ENCODE measurements around the gene TRANK1.

Gene TRANK1

DNA sequence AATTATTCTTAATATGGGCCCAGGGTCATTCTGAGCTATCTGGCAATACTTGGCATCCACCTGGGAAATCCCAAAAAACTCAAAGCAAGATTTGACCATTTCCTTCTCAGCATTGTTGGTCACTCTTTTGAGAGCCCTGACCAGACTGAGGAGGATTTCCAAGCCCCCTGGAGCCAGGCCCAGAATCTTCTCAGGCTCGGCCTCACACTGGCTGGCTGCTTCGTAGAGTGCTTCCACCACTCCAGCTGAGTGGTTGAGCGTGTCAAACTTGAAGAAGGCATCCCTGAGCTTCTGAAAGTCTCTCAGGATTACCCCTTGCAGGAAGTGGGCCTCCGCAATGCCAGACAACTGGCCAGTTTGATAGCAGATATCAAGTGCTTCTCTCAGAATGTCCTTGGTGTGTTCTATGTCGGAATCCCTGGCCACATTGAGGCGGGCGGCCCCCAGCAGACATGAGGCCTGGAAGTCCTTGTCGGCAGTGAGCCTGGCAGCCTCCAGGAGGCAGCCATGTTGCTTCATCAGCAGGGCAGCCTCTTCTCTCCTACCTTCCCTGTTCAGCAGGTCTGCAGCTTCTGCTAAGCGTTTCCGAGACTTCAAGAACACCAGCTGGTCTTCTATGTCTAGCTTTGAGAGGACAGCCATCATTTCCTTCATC is 111.6 kb downstream of the TRANK1 start:
- Histone ChIP-seq H3K36me3 (ENCODE audit: control insufficient read depth in 1 of 2, insufficient read depth in 2 of 2, low read length in 2 of 2) (peaks cover 32 to 67% of the 10 kb centered on the region in 2 donors), H3K4me3 (ENCODE audit: low read depth in 1 of 2, low read length in 2 of 2) (no peak overlapping the region), H3K4me1 (ENCODE audit: control insufficient read depth in 1 of 2, insufficient read depth in 2 of 2, low read length in 2 of 2) (no peaks in the 10 kb centered on the region), H3K9me3 (ENCODE audit: control insufficient read depth in 1 of 2, low read length in 2 of 2) (no peaks in the 10 kb centered on the region), H3K27ac (ENCODE audit: low read length) (no peak overlapping the region), H3K27me3 (ENCODE audit: low read depth, low read length) (no peaks in the 10 kb centered on the region)

DNA sequence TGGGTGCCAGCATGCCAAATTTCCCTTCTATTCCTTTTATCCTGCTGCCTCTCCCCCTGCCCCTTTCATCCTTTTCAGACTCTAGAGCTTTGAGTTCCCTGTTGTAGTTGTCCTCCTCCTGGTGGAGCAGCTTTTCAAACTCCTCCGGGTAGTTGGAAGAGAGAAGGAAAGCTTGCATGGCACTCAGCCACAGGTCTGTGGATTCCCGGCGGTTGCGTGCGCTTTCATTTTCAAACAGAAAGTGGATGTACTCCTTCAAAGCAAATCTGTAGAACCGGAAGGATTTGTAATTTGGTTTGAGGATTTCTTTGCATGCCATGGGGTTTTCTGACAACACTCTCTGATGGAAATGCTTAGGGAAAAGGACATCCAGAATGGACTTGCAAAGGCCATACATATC is 112.4 kb downstream of the TRANK1 start:
- Histone ChIP-seq H3K9me3 (ENCODE audit: control insufficient read depth in 1 of 2, low read length in 2 of 2) (no peaks in the 10 kb centered on the region), H3K4me1 (ENCODE audit: control insufficient read depth in 1 of 2, insufficient read depth in 2 of 2, low read length in 2 of 2) (no peaks in the 10 kb centered on the region), H3K27me3 (ENCODE audit: low read depth, low read length) (no peaks in the 10 kb centered on the region), H3K4me3 (ENCODE audit: low read depth in 1 of 2, low read length in 2 of 2) (no peak overlapping the region), H3K36me3 (ENCODE audit: control insufficient read depth in 1 of 2, insufficient read depth in 2 of 2, low read length in 2 of 2) (peaks cover 36 to 63% of the 10 kb centered on the region in 2 donors), H3K27ac (ENCODE audit: low read length) (no peak overlapping the region)

DNA sequence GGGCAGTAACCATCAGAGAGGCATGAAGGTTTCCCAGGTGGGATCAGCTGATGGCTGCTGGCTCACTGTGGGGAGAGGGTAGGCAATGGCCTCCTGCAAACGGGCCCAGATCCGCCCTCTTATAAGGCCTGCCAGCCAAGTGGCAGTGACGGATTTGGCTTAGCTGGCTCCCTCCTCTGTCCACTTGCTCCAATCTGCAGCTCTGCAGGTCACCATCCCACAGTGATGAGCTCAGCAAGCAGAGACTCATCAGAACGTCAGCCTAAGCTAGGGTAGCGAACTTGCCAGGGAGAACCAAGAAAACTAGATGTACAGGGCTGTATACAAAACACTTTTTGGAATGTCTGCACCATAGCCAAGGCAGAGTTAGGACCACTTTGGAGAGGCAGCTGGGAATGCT is 117.7 kb downstream of the TRANK1 start:
- no peaks in the 10 kb centered on the region for H3K4me1 ChIP-seq (ENCODE audit: control insufficient read depth in 1 of 2, insufficient read depth in 2 of 2, low read length in 2 of 2)
- H3K36me3 ChIP-seq (ENCODE audit: control insufficient read depth in 1 of 2, insufficient read depth in 2 of 2, low read length in 2 of 2) = peaks cover 25 to 38% of the 10 kb centered on the region in 2 donors
- H3K27ac ChIP-seq (ENCODE audit: low read length) = no peak overlapping the region

DNA sequence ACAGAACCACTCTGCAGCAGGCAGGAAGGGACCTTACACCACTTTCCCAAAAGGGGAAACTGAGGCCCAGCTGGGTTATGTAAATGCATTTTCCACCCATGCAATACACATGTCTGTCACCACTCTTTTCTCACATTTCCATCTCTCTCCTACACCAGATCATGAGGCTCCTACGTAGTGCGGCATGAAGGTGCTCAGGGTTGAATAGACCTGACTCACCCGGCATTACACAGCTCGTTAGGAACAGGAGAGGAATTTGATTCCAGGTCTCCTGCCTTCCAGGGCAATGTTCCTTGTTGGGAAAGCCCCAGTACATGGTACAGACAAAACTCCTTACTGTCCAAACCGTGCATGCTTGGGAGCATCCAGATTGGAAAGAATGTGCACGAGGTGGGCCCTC is 118.6 kb downstream of the TRANK1 start:
- Histone ChIP-seq H3K4me3 (ENCODE audit: low read depth in 1 of 2, low read length in 2 of 2) (no peak overlapping the region), H3K4me1 (ENCODE audit: control insufficient read depth in 1 of 2, insufficient read depth in 2 of 2, low read length in 2 of 2) (no peaks in the 10 kb centered on the region), H3K27me3 (ENCODE audit: low read depth, low read length) (no peaks in the 10 kb centered on the region), H3K36me3 (ENCODE audit: control insufficient read depth in 1 of 2, insufficient read depth in 2 of 2, low read length in 2 of 2) (peaks cover 18 to 29% of the 10 kb centered on the region in 2 donors), H3K27ac (ENCODE audit: low read length) (no peak overlapping the region), H3K9me3 (ENCODE audit: control insufficient read depth in 1 of 2, low read length in 2 of 2) (no peaks in the 10 kb centered on the region)

More for the DNA sequence above, 117.7 kb downstream of the TRANK1 start:
- no peaks in the 10 kb centered on the region for H3K9me3 ChIP-seq (ENCODE audit: control insufficient read depth in 1 of 2, low read length in 2 of 2)
- H3K27me3 ChIP-seq (ENCODE audit: low read depth, low read length) = no peaks in the 10 kb centered on the region
- no peak overlapping the region for H3K4me3 ChIP-seq (ENCODE audit: low read depth in 1 of 2, low read length in 2 of 2)

DNA sequence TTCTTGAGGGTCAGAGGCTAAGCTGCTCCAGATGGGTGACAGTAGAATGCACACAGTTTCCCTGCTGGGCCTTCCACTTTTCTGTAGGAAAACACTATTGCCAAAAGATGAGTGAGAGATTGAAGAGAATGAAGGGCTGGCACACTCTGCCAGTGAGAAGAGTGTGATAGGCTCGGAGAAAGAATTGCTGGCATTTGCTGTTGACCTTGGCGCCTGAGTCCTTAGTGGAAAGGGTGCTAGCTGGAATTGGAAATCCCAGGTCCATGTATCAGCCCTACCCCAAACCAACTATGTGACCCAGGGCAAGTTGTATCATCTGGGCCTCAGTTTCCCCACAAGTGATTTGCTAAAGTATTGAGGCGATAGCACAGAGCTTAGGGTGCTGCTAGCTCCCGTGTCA is 120.4 kb downstream of the TRANK1 start:
- no peak overlapping the region for H3K27ac ChIP-seq (ENCODE audit: low read length)
- no peaks in the 10 kb centered on the region for H3K9me3 ChIP-seq (ENCODE audit: control insufficient read depth in 1 of 2, low read length in 2 of 2)
- no peaks in the 10 kb centered on the region for H3K27me3 ChIP-seq (ENCODE audit: low read depth, low read length)

DNA sequence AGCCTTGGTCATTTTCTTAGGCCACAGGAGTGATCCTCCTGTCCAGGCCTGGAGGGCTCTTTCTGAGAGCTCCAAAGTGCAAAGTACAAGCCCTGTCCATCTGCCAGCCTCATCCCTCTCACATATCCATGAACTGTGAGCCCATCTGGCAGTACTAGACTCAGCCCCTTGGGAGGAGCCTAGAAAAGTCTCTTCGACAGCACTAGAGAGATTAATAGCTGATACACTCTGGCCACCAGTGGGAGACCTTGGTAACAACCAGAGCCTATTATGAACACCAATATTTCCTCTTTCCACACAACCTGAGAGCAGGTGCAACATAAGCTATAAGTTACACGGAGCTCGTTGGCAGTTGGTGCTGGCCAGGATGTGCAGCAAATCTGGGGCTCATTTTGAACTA is 121.0 kb downstream of the TRANK1 start:
- Histone ChIP-seq H3K27ac (ENCODE audit: low read length) (no peak overlapping the region), H3K27me3 (ENCODE audit: low read depth, low read length) (no peaks in the 10 kb centered on the region), H3K9me3 (ENCODE audit: control insufficient read depth in 1 of 2, low read length in 2 of 2) (no peaks in the 10 kb centered on the region), H3K36me3 (ENCODE audit: control insufficient read depth in 1 of 2, insufficient read depth in 2 of 2, low read length in 2 of 2) (peaks cover 13 to 18% of the 10 kb centered on the region in 2 donors), H3K4me1 (ENCODE audit: control insufficient read depth in 1 of 2, insufficient read depth in 2 of 2, low read length in 2 of 2) (no peaks in the 10 kb centered on the region), H3K4me3 (ENCODE audit: low read depth in 1 of 2, low read length in 2 of 2) (no peak overlapping the region)

More for the DNA sequence above, 120.4 kb downstream of the TRANK1 start:
- Histone ChIP-seq H3K4me3 (ENCODE audit: low read depth in 1 of 2, low read length in 2 of 2) (no peak overlapping the region), H3K4me1 (ENCODE audit: control insufficient read depth in 1 of 2, insufficient read depth in 2 of 2, low read length in 2 of 2) (no peaks in the 10 kb centered on the region), H3K36me3 (ENCODE audit: control insufficient read depth in 1 of 2, insufficient read depth in 2 of 2, low read length in 2 of 2) (peaks cover 18 to 19% of the 10 kb centered on the region in 2 donors)

DNA sequence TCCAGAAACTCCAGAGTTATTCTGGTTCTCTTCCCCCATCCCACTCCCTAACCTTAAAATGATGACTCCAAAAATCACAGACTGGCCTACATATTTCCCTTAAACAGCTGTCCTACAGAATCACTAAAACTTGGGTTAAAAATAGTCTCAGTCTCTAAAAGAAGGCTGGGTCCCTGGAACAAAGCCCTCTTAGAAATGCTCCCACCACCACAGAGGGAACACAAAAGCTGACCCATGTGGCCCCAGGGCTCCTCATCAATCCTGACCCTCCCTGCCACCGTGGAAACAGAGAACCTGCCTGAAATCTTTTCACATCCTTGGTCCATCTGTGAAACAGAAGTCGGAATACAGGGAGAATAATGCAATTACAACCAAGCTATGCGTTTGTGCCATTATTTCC is 124.8 kb downstream of the TRANK1 start:
- H3K4me3 ChIP-seq (ENCODE audit: low read depth in 1 of 2, low read length in 2 of 2) = no peak overlapping the region
- H3K4me1 ChIP-seq (ENCODE audit: control insufficient read depth in 1 of 2, insufficient read depth in 2 of 2, low read length in 2 of 2) = no peaks in the 10 kb centered on the region
- no peaks in the 10 kb centered on the region for H3K9me3 ChIP-seq (ENCODE audit: control insufficient read depth in 1 of 2, low read length in 2 of 2)
- no peak overlapping the region for H3K27ac ChIP-seq (ENCODE audit: low read length)
- H3K27me3 ChIP-seq (ENCODE audit: low read depth, low read length) = no peaks in the 10 kb centered on the region
- H3K36me3 ChIP-seq (ENCODE audit: control insufficient read depth in 1 of 2, insufficient read depth in 2 of 2, low read length in 2 of 2) = peaks cover 0 to 5% of the 10 kb centered on the region in 2 donors

DNA sequence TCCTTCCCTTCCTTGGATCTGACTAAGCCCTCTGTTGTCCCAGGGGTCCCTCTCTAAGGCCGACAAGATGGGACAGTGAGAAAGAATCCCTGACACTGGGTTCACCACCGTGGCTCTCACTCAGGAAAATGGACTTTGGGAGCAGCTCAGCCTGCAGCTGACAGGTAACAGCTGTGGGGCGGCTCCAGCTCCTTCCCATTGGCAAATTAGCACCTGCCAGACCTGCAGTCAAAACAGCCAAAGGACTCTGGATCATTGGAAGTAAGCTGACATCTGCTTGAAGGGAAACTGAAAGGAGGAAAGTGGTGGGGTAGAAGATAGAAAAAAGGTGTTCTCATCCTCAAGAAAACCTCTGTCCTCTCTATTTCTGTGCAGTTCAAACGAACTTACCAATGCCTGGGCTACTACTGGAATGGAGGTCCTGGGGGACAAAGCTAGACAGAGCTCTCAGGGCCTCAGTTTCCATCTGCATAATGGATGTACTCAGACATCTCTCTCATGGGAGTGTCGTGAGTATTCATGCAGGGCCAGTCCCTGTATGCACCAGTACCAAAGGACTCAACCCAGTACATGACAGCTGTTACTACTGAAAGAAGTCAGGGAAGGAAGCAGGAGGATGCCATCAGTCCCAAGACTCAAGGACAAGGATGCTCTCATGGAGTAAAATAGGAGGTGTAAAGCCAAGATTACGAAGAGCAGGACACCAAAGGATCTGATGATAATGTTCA is 126.9 kb downstream of the TRANK1 start:
- Histone ChIP-seq H3K4me1 (ENCODE audit: control insufficient read depth in 1 of 2, insufficient read depth in 2 of 2, low read length in 2 of 2) (no peaks in the 10 kb centered on the region), H3K27ac (ENCODE audit: low read length) (no peak overlapping the region), H3K9me3 (ENCODE audit: control insufficient read depth in 1 of 2, low read length in 2 of 2) (no peaks in the 10 kb centered on the region), H3K4me3 (ENCODE audit: low read depth in 1 of 2, low read length in 2 of 2) (no peak overlapping the region), H3K36me3 (ENCODE audit: control insufficient read depth in 1 of 2, insufficient read depth in 2 of 2, low read length in 2 of 2) (no peaks in the 10 kb centered on the region), H3K27me3 (ENCODE audit: low read depth, low read length) (no peaks in the 10 kb centered on the region)

DNA sequence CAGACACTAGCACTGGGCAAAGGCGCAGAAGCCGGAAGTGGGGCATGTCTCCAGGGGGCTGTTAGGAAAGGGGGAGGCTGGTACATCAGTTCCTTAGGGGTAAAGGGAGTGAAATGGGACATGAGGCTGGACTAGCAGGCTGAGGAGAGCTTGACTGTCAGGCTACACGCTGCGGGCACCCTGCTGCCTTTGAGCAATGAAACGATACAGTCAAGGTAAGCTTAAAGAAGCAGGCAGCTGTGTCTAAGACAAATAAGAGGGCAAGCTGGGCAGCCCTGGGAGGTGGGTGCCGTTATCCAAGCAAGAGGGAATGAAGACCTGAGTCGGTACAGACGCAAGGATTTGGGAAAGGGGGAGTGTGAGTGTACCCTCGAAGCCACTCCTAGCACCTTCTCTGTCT is 129.5 kb downstream of the TRANK1 start:
- Histone ChIP-seq H3K36me3 (ENCODE audit: control insufficient read depth in 1 of 2, insufficient read depth in 2 of 2, low read length in 2 of 2) (no peaks in the 10 kb centered on the region), H3K27me3 (ENCODE audit: low read depth, low read length) (no peaks in the 10 kb centered on the region), H3K27ac (ENCODE audit: low read length) (no peak overlapping the region), H3K4me3 (ENCODE audit: low read depth in 1 of 2, low read length in 2 of 2) (no peak overlapping the region), H3K9me3 (ENCODE audit: control insufficient read depth in 1 of 2, low read length in 2 of 2) (no peaks in the 10 kb centered on the region), H3K4me1 (ENCODE audit: control insufficient read depth in 1 of 2, insufficient read depth in 2 of 2, low read length in 2 of 2) (no peaks in the 10 kb centered on the region)

DNA sequence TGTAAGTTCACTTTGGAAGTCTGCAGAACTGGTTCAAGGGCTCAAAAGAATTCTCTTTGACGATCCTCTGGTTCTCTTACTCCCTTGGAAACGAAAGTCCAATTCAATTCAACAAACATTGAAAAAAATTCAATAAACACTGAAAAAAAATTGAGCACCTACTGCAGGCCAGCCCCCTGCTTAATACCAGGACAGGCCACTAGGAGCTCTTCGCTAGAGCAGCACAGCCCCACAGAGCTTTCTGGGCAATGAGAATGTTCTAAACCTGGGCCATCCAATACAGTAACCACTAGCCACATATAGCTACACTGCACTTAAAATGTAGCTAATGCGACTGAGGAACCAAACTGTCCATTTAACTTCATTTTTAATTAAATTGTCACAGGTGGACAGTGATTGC is 130.1 kb downstream of the TRANK1 start:
- Histone ChIP-seq H3K27ac (ENCODE audit: low read length) (no peak overlapping the region), H3K36me3 (ENCODE audit: control insufficient read depth in 1 of 2, insufficient read depth in 2 of 2, low read length in 2 of 2) (no peaks in the 10 kb centered on the region), H3K27me3 (ENCODE audit: low read depth, low read length) (no peaks in the 10 kb centered on the region), H3K9me3 (ENCODE audit: control insufficient read depth in 1 of 2, low read length in 2 of 2) (no peaks in the 10 kb centered on the region), H3K4me1 (ENCODE audit: control insufficient read depth in 1 of 2, insufficient read depth in 2 of 2, low read length in 2 of 2) (no peaks in the 10 kb centered on the region), H3K4me3 (ENCODE audit: low read depth in 1 of 2, low read length in 2 of 2) (no peak overlapping the region)

DNA sequence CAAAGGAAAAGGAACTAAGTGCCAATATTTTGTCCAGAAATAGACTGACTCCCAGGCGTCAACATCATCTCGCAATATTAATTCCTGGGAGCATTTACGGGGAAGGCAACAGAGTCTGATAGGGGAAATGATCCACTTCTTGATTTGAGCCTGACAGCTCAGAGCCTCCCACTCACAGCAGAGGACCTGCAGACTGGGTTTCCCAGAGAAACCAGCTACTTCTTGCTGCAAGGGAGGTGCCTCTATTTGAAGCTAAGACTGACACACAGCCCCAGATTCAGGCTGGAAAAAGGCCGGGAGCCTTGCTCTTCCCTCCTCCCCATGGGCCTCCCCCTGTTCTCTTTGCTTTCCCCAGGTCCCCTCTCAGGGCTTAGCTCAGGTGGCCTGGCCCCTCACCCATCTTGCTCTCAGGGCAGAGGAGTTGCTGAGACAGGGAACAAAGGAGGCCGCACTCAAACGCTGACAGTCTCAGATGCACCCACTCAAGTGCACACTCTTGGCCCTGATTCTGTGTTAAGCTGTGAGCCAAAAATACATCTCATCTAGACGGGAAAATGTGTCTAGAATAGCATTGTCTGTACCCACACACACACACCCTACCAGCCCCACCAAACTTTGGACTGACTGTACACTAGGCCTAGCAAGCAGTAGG is 130.7 kb downstream of the TRANK1 start:
- H3K4me1 ChIP-seq (ENCODE audit: control insufficient read depth in 1 of 2, insufficient read depth in 2 of 2, low read length in 2 of 2) = no peaks in the 10 kb centered on the region
- H3K27ac ChIP-seq (ENCODE audit: low read length) = no peak overlapping the region
- H3K27me3 ChIP-seq (ENCODE audit: low read depth, low read length) = no peaks in the 10 kb centered on the region
- H3K4me3 ChIP-seq (ENCODE audit: low read depth in 1 of 2, low read length in 2 of 2) = no peak overlapping the region
- H3K36me3 ChIP-seq (ENCODE audit: control insufficient read depth in 1 of 2, insufficient read depth in 2 of 2, low read length in 2 of 2) = no peaks in the 10 kb centered on the region
- no peaks in the 10 kb centered on the region for H3K9me3 ChIP-seq (ENCODE audit: control insufficient read depth in 1 of 2, low read length in 2 of 2)

All from muscle layer of duodenum (tissue), 2 donors.